Loucy (cell line): ENCODE results near the gene ADGRD1.

Source experiments
- H2AFZ ChIP-seq: fragments of 200-600 bp; sonication (generic); 2 replicates; pipeline ENCODE4 v1.6.0; 2016; ENCODE audit warnings: antibody characterized with exemption, mild to moderate bottlenecking, low read length, moderate library complexity
- H3F3A ChIP-seq: fragments of 200-600 bp; 2 replicates; pipeline ENCODE4 v1.6.0; 2016; ENCODE audit warnings: antibody characterized with exemption, low read depth, mild to moderate bottlenecking
- H3K27me3 ChIP-seq: fragments of 200-600 bp; sonication (generic); 2 replicates; pipeline ENCODE4 v1.6.1; 2014; ENCODE audit warnings: low read length, mild to moderate bottlenecking; ENCODE audit not compliant: insufficient read depth, poor library complexity, severe bottlenecking
- H3K36me3 ChIP-seq: fragments of 200-600 bp; sonication (generic); 2 replicates; pipeline ENCODE4 v1.6.1; 2016; ENCODE audit warnings: low read length; ENCODE audit not compliant: insufficient read depth
- H3K4me1 ChIP-seq: fragments of 200-600 bp; sonication (generic); 2 replicates; pipeline ENCODE4 v1.5.1; 2014; ENCODE audit warnings: low read length, mild to moderate bottlenecking; ENCODE audit not compliant: insufficient read depth, poor library complexity, severe bottlenecking
- H3K4me2 ChIP-seq: fragments of 200-600 bp; sonication (generic); 2 replicates; pipeline ENCODE4 v1.6.0; 2014; ENCODE audit warnings: antibody characterized with exemption, low read length, low read depth, mild to moderate bottlenecking; ENCODE audit not compliant: poor library complexity, severe bottlenecking
- H3K4me3 ChIP-seq: fragments of 200-600 bp; sonication (generic); 2 replicates; pipeline ENCODE4 v1.5.1; 2014; ENCODE audit warnings: low read length, mild to moderate bottlenecking, mixed read lengths; ENCODE audit not compliant: poor library complexity, severe bottlenecking
- H3K79me2 ChIP-seq: fragments of 200-600 bp; sonication (generic); 2 replicates; pipeline ENCODE4 v1.6.1; 2014; ENCODE audit warnings: low read length; ENCODE audit not compliant: insufficient read depth
- H3K9ac ChIP-seq: fragments of 200-600 bp; sonication (generic); 2 replicates; pipeline ENCODE4 v1.6.0; 2014; ENCODE audit warnings: mild to moderate bottlenecking, low read depth, low read length, moderate library complexity; ENCODE audit not compliant: poor library complexity, severe bottlenecking
- H3K9me2 ChIP-seq: fragments of 200-600 bp; sonication (generic); replicated peaks from 2 replicates; pipeline ENCODE4 v1.6.1; 2016; ENCODE audit warnings: low read depth, low read length, mixed read lengths
- H3K9me3 ChIP-seq: fragments of 200-600 bp; sonication (generic); 2 replicates; pipeline ENCODE4 v1.6.1; 2014; ENCODE audit warnings: mild to moderate bottlenecking, antibody characterized with exemption, low read length, low read depth; ENCODE audit not compliant: insufficient read depth
- H4K20me1 ChIP-seq: fragments of 200-600 bp; sonication (generic); 2 replicates; pipeline ENCODE4 v1.6.0; 2014; ENCODE audit warnings: antibody characterized with exemption, low read length, mild to moderate bottlenecking; ENCODE audit not compliant: insufficient read depth, poor library complexity, severe bottlenecking
- EZH2phosphoT487 ChIP-seq: fragments of 200-600 bp; IDR thresholded peaks from 2 replicates; pipeline ENCODE4 v1.6.1; 2018; ENCODE audit warnings: antibody characterized with exemption, mild to moderate bottlenecking, moderate library complexity, borderline replicate concordance
- TF ChIP-seq, protein P1 (sequence below): fragments of 200-600 bp; sonication (generic); conservative IDR thresholded peaks from 2 replicates; pipeline ENCODE4 v1.5.1; 2014; ENCODE audit warnings: mild to moderate bottlenecking, antibody characterized with exemption, low read length

Gene ADGRD1

DNA sequence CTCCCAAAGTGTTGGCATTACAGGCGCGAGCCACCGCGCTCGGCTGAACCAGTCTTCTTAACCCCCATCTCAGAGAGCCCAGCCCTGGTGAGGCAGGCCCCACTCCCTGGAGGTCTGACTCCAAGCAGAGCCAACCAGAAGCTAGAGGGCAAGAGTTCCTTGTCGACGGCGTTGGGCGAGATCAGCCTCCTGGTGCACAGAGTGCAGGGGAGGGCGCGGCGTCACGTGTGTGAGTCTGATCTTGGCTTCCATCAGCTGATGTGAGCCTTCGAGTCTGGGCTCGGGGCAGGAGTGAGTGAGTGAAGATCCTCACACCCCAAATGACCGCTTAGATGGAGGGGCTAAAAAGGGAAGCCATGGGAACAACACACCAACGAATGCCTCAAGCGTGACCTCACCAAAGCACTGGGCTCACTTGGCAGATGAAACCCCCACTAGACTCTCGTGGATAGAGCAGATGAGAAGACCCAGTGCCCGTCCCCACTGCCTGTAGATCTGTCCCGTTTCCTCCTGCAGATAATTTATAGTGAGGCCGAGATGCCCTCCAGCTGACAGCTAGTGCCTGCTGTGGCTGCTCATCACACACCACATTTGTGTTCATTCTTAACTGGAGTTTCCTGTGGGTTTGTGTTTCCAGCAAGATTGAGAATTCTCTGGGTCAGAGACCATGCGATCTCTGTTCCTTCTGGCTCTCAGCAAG is 28.6 kb upstream of the ADGRD1 start:
- Histone ChIP-seq H4K20me1 (no peaks in the 10 kb centered on the region), H3K9ac (no peak overlapping the region)

DNA sequence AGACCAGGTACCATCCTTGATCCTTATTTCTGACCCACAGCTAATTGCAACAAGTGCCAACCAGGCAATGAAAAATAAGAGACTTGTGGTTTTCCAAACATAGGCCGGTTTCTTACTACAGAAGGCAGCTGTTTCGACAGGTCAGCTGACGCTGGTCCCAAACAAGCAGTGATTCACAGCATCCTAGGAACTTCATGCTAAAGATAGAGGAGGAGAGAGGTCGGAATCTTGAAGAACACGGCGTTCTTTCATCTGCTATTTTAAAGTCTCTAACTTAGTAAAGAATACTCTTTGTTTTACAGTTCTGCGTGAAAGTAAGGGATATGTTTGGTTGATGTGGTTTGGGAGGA is 28.1 kb upstream of the ADGRD1 start:
- no peaks in the 10 kb centered on the region for H3K9me3 ChIP-seq
- no peak overlapping the region for H3K4me2 ChIP-seq
- H3K79me2 ChIP-seq = no peaks in the 10 kb centered on the region
- H3K27me3 ChIP-seq = no peaks in the 10 kb centered on the region
- TF ChIP-seq EZH2phosphoT487 = no peak
- TF ChIP-seq, protein P1, sequence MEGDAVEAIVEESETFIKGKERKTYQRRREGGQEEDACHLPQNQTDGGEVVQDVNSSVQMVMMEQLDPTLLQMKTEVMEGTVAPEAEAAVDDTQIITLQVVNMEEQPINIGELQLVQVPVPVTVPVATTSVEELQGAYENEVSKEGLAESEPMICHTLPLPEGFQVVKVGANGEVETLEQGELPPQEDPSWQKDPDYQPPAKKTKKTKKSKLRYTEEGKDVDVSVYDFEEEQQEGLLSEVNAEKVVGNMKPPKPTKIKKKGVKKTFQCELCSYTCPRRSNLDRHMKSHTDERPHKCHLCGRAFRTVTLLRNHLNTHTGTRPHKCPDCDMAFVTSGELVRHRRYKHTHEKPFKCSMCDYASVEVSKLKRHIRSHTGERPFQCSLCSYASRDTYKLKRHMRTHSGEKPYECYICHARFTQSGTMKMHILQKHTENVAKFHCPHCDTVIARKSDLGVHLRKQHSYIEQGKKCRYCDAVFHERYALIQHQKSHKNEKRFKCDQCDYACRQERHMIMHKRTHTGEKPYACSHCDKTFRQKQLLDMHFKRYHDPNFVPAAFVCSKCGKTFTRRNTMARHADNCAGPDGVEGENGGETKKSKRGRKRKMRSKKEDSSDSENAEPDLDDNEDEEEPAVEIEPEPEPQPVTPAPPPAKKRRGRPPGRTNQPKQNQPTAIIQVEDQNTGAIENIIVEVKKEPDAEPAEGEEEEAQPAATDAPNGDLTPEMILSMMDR = no peak
- H3K4me1 ChIP-seq = no peaks in the 10 kb centered on the region
- H3K36me3 ChIP-seq = no peaks in the 10 kb centered on the region
- no peaks in the 10 kb centered on the region for H4K20me1 ChIP-seq
- no peak overlapping the region for H3K9ac ChIP-seq
- no peaks in the 10 kb centered on the region for H3F3A ChIP-seq
- H3K4me3 ChIP-seq = no peak overlapping the region
- no peak overlapping the region for H2AFZ ChIP-seq
- H3K9me2 ChIP-seq = no peaks in the 10 kb centered on the region

More for the DNA sequence above, 28.6 kb upstream of the ADGRD1 start:
- Histone ChIP-seq H3K9me3 (no peaks in the 10 kb centered on the region), H3K36me3 (no peaks in the 10 kb centered on the region), H3K27me3 (no peaks in the 10 kb centered on the region), H2AFZ (no peak overlapping the region), H3K4me2 (no peak overlapping the region), H3K79me2 (no peaks in the 10 kb centered on the region), H3K9me2 (no peaks in the 10 kb centered on the region), H3K4me3 (no peak overlapping the region), H3K4me1 (no peaks in the 10 kb centered on the region), H3F3A (no peaks in the 10 kb centered on the region)
- no peak for TF ChIP-seq EZH2phosphoT487
- TF ChIP-seq, protein P1 = no peak

DNA sequence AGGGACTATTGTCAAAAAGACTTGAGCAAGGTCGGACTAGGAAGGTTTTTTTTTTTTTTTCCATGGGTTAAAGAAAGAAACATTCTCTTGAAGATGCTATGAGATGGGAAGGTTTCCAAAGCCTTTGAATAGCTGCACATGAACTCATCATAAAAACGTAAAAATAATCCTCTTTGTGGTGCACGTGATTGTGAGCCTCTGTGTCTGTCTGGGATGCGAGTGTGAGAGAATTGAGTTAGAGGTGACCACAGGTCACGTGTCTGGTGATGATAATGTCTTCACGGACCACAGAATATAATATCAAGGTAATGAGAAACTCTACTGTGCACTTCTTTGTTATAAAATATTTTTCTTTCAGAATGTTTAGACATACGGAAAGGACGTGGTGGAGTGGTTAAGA is 24.3 kb upstream of the ADGRD1 start:
- Histone ChIP-seq H3K36me3 (no peaks in the 10 kb centered on the region), H3K9ac (no peak overlapping the region), H2AFZ (no peak overlapping the region), H3K79me2 (no peaks in the 10 kb centered on the region), H3K9me3 (no peaks in the 10 kb centered on the region), H3K9me2 (no peaks in the 10 kb centered on the region), H3K4me2 (no peak overlapping the region), H3F3A (no peaks in the 10 kb centered on the region), H3K4me3 (no peak overlapping the region), H3K4me1 (no peaks in the 10 kb centered on the region), H3K27me3 (no peaks in the 10 kb centered on the region), H4K20me1 (no peaks in the 10 kb centered on the region)
- no peak for TF ChIP-seq EZH2phosphoT487
